Measurements from ENCODE around the gene IDI1. TPM values are rescaled to one million over a fixed set of nuclear protein-coding genes. Genes with fewer than 3 reads are reported as not detected.

IDI1 gene
- total RNA-seq, 4 donors from 2014 or later = 24.8 to 51.7 (median 37.7) TPM

DNA sequence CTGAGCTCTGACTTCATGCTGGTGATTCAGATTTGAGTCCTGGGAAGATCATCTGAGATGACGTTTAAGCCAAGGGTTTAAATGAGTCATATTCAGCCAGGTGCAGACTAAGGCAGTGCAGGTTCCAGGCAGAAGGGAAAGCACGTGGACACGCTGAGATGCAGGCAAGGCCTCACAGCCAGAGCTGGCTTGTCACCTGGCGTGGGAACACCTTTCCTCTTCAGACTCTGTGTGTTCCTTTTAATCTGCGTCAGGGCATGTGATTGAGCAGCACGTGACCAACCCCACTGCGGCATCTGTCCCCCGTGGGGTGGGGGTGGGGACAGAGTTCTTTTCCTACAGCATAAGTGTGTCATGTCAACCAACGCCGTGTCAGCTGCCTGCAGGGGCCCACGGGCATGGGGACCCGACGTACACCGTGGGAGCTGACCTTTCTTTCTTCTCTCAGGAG is 12.6 kb downstream of the IDI1 start:
- TF ChIP-seq, protein P1, sequence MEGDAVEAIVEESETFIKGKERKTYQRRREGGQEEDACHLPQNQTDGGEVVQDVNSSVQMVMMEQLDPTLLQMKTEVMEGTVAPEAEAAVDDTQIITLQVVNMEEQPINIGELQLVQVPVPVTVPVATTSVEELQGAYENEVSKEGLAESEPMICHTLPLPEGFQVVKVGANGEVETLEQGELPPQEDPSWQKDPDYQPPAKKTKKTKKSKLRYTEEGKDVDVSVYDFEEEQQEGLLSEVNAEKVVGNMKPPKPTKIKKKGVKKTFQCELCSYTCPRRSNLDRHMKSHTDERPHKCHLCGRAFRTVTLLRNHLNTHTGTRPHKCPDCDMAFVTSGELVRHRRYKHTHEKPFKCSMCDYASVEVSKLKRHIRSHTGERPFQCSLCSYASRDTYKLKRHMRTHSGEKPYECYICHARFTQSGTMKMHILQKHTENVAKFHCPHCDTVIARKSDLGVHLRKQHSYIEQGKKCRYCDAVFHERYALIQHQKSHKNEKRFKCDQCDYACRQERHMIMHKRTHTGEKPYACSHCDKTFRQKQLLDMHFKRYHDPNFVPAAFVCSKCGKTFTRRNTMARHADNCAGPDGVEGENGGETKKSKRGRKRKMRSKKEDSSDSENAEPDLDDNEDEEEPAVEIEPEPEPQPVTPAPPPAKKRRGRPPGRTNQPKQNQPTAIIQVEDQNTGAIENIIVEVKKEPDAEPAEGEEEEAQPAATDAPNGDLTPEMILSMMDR (IDR thresholded peaks at IDR 0.05) = no peak
- TF ChIP-seq POLR2A (IDR thresholded peaks at IDR 0.05) = no peak
- no peak for DNase-seq (ENCODE audit: low spot score in 2 of 2)
- intact Hi-C loops (cut with DNase I; ENCODE audit: low total_unique reads) = no loop called here
- no peak overlapping the region for H3K4me3 ChIP-seq (ENCODE audit: low read depth, poor library complexity, severe bottlenecking)
- WGBS, 2 donors = 65 to 72% methylated on average over 14 of the region's 14 CpGs

DNA sequence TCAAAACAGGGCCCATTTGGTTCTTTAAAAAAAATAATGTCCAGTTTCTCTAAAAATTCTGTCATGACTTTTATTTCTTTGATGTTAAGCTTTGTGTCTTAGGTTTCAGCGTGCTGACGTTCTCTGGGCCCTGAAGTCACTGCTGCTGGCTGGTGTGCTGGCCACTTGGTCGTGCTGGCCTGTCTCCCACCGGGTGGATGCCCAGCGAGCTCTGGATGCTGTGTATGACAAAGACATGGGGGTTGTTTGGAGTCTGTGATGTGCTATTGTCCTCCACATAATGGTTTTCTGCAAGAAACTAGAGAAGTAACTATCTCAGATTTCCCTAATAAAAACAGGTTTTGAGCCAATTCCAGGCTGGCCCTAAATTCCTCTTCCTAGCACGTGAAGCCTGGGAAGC is 13.7 kb downstream of the IDI1 start:
- intact Hi-C loops (cut with DNase I; ENCODE audit: low total_unique reads) = no loop called here
- TF ChIP-seq, protein P1 (IDR thresholded peaks at IDR 0.05) = no peak
- no peak for TF ChIP-seq POLR2A (IDR thresholded peaks at IDR 0.05)
- DNase-seq (ENCODE audit: low spot score in 2 of 2) = no peak
- H3K4me3 ChIP-seq (ENCODE audit: low read depth, poor library complexity, severe bottlenecking) = no peak overlapping the region
- 61 to 62% methylated on average over 6 of the region's 6 CpGs for WGBS, 2 donors

DNA sequence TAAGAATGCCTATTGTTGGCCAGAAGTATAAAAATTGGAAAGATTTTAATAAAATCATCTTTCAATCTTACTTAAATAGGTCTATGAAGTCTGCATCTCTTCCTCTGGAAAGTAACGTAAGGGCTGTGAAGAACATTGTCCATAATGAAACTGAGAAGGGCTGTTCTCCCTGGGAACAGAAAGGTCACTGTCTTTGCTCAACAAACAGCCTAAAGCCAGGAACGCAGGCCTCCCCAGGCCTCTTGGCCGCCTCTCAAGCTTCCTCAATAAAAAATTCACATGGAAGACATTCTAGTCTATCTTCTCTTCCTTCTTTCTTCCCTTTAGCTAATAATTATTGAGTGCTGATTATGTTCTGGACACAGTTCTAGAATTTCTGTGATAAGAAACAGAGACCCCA is 14.2 kb downstream of the IDI1 start:
- DNase-seq (ENCODE audit: low spot score in 2 of 2) = no peak
- TF ChIP-seq, protein P1 (IDR thresholded peaks at IDR 0.05) = no peak
- TF ChIP-seq POLR2A (IDR thresholded peaks at IDR 0.05) = no peak
- H3K4me3 ChIP-seq (ENCODE audit: low read depth, poor library complexity, severe bottlenecking) = no peak overlapping the region
- intact Hi-C loops (cut with DNase I; ENCODE audit: low total_unique reads) = no loop called here
- 73 to 77% methylated on average over 3 of the region's 3 CpGs for WGBS, 2 donors

DNA sequence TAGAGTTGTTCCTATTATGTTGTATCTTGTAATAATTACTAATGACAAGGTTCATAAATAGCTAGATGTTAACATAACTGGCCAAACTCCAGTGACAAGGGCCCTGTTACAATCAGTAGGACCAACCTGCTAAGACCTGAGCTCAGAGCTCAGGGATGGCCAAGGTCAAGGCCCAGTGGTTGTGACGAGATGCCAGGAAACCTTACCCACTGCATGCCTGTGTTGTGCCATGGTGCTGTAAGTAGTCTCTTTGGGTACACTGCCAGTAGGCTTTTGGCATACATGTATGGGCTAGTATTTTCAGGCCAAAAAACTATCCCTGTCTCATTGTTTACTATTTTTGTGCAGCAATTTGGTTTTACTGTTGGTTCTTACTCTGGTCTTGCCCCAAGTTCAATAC is 15.3 kb downstream of the IDI1 start:
- intact Hi-C loops (cut with DNase I; ENCODE audit: low total_unique reads) = no loop called here
- 82% methylated on average over 1 of the region's 1 CpG for WGBS, 2 donors
- DNase-seq (ENCODE audit: low spot score in 2 of 2) = no peak
- no peak overlapping the region for H3K4me3 ChIP-seq (ENCODE audit: low read depth, poor library complexity, severe bottlenecking)
- no peak for TF ChIP-seq POLR2A (IDR thresholded peaks at IDR 0.05)
- TF ChIP-seq, protein P1 (IDR thresholded peaks at IDR 0.05) = no peak

DNA sequence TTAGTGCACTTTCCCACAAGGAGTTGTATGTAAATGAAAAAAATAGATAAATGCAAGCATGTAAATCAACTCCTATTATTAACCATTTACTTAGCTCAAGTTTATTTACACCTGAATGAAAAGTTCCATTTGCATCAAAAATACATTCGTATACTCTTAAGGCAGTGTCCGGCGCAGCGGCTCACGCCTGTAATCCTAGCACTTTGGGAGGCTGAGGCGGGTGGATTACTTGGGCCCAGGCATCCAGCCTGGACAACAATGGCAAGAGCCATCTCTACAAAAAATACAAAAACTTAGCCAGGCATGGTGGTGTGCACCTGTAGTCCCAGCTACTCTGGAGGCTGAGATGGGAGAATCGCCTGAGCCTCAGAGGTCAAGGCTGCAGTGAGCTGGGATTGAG is 19.1 kb downstream of the IDI1 start:
- DNase-seq (ENCODE audit: low spot score in 2 of 2) = no peak
- WGBS, 2 donors = 95 to 96% methylated on average over 7 of the region's 7 CpGs
- no peak overlapping the region for H3K4me3 ChIP-seq (ENCODE audit: low read depth, poor library complexity, severe bottlenecking)
- intact Hi-C loops (cut with DNase I; ENCODE audit: low total_unique reads) = no loop called here
- TF ChIP-seq, protein P1 (IDR thresholded peaks at IDR 0.05) = no peak
- TF ChIP-seq POLR2A (IDR thresholded peaks at IDR 0.05) = no peak

DNA sequence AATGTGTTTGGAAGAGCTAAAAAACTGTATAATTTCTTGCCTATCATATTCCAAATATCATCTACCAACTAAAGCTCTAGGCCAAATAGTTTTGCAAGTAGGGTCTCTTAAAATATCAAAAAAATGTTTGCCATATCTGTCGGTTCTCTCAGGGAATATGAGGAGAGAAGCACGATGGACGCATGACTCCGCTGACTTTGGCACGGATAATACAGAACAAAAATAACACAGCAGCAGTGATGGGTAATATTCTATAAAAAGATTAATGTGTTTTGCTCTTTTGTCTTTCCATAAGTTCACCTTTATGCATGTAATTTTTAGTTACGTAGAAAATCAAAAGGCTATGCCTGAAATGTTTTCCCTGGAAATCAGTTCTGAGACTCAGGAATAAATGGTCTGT is 22.3 kb downstream of the IDI1 start:
- no peak for TF ChIP-seq POLR2A (IDR thresholded peaks at IDR 0.05)
- TF ChIP-seq, protein P1 (IDR thresholded peaks at IDR 0.05) = no peak

More for the DNA sequence above, 22.3 kb downstream of the IDI1 start:
- DNase-seq (ENCODE audit: low spot score in 2 of 2) = no peak
- intact Hi-C loops (cut with DNase I; ENCODE audit: low total_unique reads) = no loop called here
- 91 to 93% methylated on average over 6 of the region's 6 CpGs for WGBS, 2 donors
- H3K4me3 ChIP-seq (ENCODE audit: low read depth, poor library complexity, severe bottlenecking) = no peak overlapping the region

Measured in lower leg skin (tissue), 4 donors.